Small intestine (tissue), 7 donors: Measurements from ENCODE around the gene STUM. TPM values are rescaled to one million over a fixed set of nuclear protein-coding genes. Genes with fewer than 3 reads are reported as not detected.

Experiments
- DNase-seq, 2 donors: peaks; one replicate each; pipeline versions ENCODE4 v3.0.0 to v3.0.0-alpha.2; 2013
- FAIRE-seq: peaks from 2 replicates; lab custom pipeline; 2012; peaks lifted over from hg19 to GRCh38; lab: Jason Lieb, UNC
- H3K27ac ChIP-seq, 3 donors: one replicate each; pipeline ENCODE4 v1.5.1; 2013; ENCODE audit warnings: low read length in 2 of 3, mild to moderate bottlenecking in 2 of 3, control low read depth in 1 of 3, inconsistent platforms in 1 of 3, low read depth in 1 of 3, moderate library complexity in 1 of 3
- H3K27me3 ChIP-seq, 3 donors: one replicate each; pipeline ENCODE4 v1.6.1; 2013; ENCODE audit warnings: low read length in 3 of 3, inconsistent platforms in 1 of 3; ENCODE audit not compliant: control insufficient read depth in 3 of 3, insufficient read depth in 3 of 3
- H3K36me3 ChIP-seq, 3 donors: one replicate each; pipeline ENCODE4 v1.6.1; 2013; ENCODE audit warnings: low read length in 3 of 3, inconsistent platforms in 1 of 3, low read depth in 1 of 3, mild to moderate bottlenecking in 1 of 3, moderate library complexity in 1 of 3; ENCODE audit not compliant: control insufficient read depth in 3 of 3, insufficient read depth in 2 of 3
- H3K4me1 ChIP-seq, 3 donors: one replicate each; pipeline ENCODE4 v1.6.1; 2013; ENCODE audit warnings: low read length in 2 of 3, inconsistent platforms in 1 of 3, low read depth in 1 of 3, mild to moderate bottlenecking in 1 of 3, moderate library complexity in 1 of 3; ENCODE audit not compliant: control insufficient read depth in 3 of 3, insufficient read depth in 2 of 3
- H3K4me3 ChIP-seq, 3 donors: one replicate each; pipeline ENCODE4 v1.5.1; 2013; ENCODE audit warnings: low read length in 3 of 3, control low read depth in 1 of 3, inconsistent platforms in 1 of 3, low read depth in 1 of 3, mild to moderate bottlenecking in 1 of 3, moderate library complexity in 1 of 3
- H3K9me3 ChIP-seq, 2 donors: one replicate each; pipeline ENCODE4 v1.6.1; 2013; ENCODE audit warnings: low read depth in 1 of 2, low read length in 1 of 2; ENCODE audit not compliant: control insufficient read depth in 2 of 2, insufficient read depth in 1 of 2
- WGBS, 3 donors: extraction: QIAGEN DNeasy Blood & Tissue Kit; methylation state at CpG; one replicate each; pipeline ENCODE4 v1.1.7; 2013; 5-methylcytosine and 5-hydroxymethylcytosine counted together
- polyA plus RNA-seq, 4 donors: library from polyadenylated mRNA; stranded (reverse) in 3 of 4; unstranded in 1 of 4; fragments of 200-250 nt in 3 of 4; fragments of 120-200 nt in 1 of 4; gene quantifications; one replicate each; pipeline versions ENCODE4 v1.2.1 to v1.2.3, GENCODE V29; 2013
- donor health status: healthy with polysubstance abuse.
- donor health status: control.
- donor health status: control.
- donor health status: Bipolar disorder and iron deficiency.
- donor health status: healthy.

The STUM gene
- polyA plus RNA-seq, 4 donors, result under 0.01 to 9.6 (median 0.55) TPM

- no peaks in the 10 kb centered on the region for H3K27me3 ChIP-seq
- H3K4me3 ChIP-seq, result no peak overlapping the region
- H3K9me3 ChIP-seq, result peaks cover 0 to 24% of the 10 kb centered on the region in 2 donors
- H3K36me3 ChIP-seq, result peaks cover 0 to 30% (median 0%) of the 10 kb centered on the region in 3 donors
- DNase-seq, result no peak
- no peak for FAIRE-seq
- no peak overlapping the region for H3K27ac ChIP-seq
- WGBS, 3 donors, result 79 to 89% (median 87%) methylated on average over 10 of the region's 10 CpGs
- no peaks in the 10 kb centered on the region for H3K4me1 ChIP-seq
Observed at GRCh38 chr1:226628612-226629155, 80.1 kb downstream of the STUM start.

DNA sequence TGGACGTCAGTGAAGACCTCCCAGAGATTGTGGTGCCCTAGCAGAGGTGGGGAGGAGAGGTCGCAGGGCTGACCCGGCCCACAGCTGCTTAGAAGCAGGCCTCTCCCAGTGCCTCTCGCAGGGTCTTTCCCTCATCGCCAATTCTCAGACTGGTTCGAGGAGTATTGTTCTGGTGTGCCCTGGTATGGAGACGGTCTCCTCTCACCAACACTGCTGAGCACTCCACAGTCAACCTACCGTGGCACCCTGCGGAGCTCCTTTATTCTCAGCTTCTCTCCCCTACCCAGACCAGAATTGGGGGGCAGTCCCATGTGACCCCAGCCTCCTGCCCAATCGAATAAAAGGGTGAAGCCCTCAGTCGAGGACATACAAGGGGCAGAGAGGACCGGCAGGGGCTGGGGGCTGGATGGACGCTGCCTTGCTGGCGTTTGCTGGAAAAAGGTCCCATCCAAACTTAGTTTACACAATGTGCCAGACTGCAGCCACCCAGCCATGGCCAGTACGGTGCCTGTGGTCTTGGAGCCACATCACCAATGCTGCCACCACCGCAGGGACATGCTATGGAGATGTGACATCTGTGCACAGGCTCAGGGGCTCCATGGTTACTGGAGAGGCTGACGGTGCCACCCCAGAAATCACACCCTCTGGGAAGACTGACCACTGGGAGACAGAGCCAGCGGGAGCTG lies 80.8 kb downstream of the STUM start:
- Histone ChIP-seq H3K27me3 (no peaks in the 10 kb centered on the region), H3K4me1 (no peaks in the 10 kb centered on the region), H3K27ac (no peak overlapping the region), H3K36me3 (peaks cover 0 to 36% (median 0%) of the 10 kb centered on the region in 3 donors), H3K9me3 (peaks cover 0 to 24% of the 10 kb centered on the region in 2 donors), H3K4me3 (no peak overlapping the region)
- no peak for FAIRE-seq
- WGBS, 3 donors, result 93 to 94% (median 94%) methylated on average over 18 of the region's 18 CpGs
- DNase-seq, result no peak

DNA sequence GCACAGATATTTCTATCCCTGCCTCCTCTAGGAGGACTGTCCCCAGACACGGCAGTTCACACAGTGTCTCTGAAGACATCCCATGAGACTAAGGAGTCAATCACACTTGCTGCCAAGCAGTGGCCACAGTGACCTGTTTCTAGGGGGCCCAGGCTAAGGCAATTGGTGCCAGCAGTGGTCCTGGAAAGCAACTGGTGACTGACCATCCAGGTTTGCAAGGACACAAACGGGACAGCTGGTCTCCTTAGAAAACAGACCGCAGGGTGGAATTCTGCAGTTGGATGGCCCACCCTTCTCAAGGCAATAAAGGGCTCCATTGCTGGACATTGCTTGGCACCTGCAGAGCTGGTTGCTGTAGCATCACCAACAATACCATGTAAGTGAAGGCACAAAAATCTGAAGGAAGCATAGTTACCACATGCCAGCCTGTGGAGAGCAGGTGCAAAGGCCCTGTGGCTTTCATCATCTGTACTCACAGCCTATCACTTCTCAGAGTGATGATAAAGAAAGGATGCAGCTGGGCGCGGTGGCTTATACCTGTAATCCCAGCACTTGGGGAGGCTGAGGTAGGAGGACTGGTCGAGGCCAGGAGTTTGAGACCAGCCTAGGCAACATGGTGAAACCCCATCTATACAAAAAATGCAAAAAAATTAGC lies 81.5 kb downstream of the STUM start:
- no peaks in the 10 kb centered on the region for H3K4me1 ChIP-seq
- no peaks in the 10 kb centered on the region for H3K27me3 ChIP-seq
- 93 to 97% (median 94%) methylated on average over 6 of the region's 6 CpGs for WGBS, 3 donors
- peaks cover 0 to 43% (median 0%) of the 10 kb centered on the region in 3 donors for H3K36me3 ChIP-seq
- peaks cover 0 to 24% of the 10 kb centered on the region in 2 donors for H3K9me3 ChIP-seq
- no peak for DNase-seq
- no peak for FAIRE-seq
- H3K27ac ChIP-seq, result no peak overlapping the region
- H3K4me3 ChIP-seq, result no peak overlapping the region

DNA sequence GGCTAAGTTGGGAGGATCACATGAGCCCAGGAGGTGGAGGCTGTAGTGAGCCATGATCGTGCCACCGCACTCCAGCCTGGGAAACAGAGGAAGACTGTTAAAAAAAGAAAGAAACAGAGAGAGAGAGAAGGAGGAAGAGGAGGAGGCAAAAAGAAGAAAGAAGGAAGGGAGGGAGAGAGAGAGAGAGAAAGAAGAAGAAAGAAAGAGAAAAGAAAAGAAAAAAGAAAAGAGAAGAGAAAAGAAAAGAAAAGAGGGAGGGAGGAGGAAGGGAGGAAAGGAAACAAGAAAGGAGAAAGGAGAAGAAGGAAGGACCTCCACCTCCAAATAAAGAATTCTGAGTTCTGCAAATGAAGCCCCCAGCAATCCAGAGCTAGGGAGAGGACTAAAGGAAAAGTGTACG lies 82.0 kb downstream of the STUM start:
- Histone ChIP-seq H3K4me1 (no peaks in the 10 kb centered on the region), H3K9me3 (peaks cover 0 to 20% of the 10 kb centered on the region in 2 donors), H3K4me3 (no peak overlapping the region), H3K27ac (no peak overlapping the region), H3K36me3 (peaks cover 0 to 49% (median 0%) of the 10 kb centered on the region in 3 donors), H3K27me3 (no peaks in the 10 kb centered on the region)
- FAIRE-seq, result no peak
- 94 to 96% (median 95%) methylated on average over 3 of the region's 3 CpGs for WGBS, 3 donors
- DNase-seq, result no peak

- WGBS, 3 donors, result 83 to 86% (median 84%) methylated on average over 10 of the region's 10 CpGs
Observed at GRCh38 chr1:226631229-226632000, 82.9 kb downstream of the STUM start.

GRCh38 chr1:226632169-226632879 lies 83.8 kb downstream of the STUM start:
- no peaks in the 10 kb centered on the region for H3K4me1 ChIP-seq

More at GRCh38 chr1:226631229-226632000, 82.9 kb downstream of the STUM start:
- DNase-seq, result no peak
- no peak overlapping the region for H3K27ac ChIP-seq
- peaks cover 0 to 11% of the 10 kb centered on the region in 2 donors for H3K9me3 ChIP-seq
- peaks cover 0 to 57% (median 0%) of the 10 kb centered on the region in 3 donors for H3K36me3 ChIP-seq
- no peak for FAIRE-seq
- H3K27me3 ChIP-seq, result no peaks in the 10 kb centered on the region
- no peak overlapping the region for H3K4me3 ChIP-seq
- H3K4me1 ChIP-seq, result no peaks in the 10 kb centered on the region

GRCh38 chr1:226632922-226633351 lies 84.4 kb downstream of the STUM start:
- 71 to 84% (median 83%) methylated on average over 10 of the region's 10 CpGs for WGBS, 3 donors
- peaks cover 0 to 70% (median 0%) of the 10 kb centered on the region in 3 donors for H3K36me3 ChIP-seq
- peak overlapping the region in 1 of 3 donors; percentile 43 for H3K27ac ChIP-seq
- H3K9me3 ChIP-seq, result no peaks in the 10 kb centered on the region
- DNase-seq, result no peak
- H3K27me3 ChIP-seq, result no peaks in the 10 kb centered on the region
- FAIRE-seq, result no peak
- no peaks in the 10 kb centered on the region for H3K4me1 ChIP-seq
- no peak overlapping the region for H3K4me3 ChIP-seq

More at GRCh38 chr1:226632169-226632879, 83.8 kb downstream of the STUM start:
- Histone ChIP-seq H3K36me3 (peaks cover 0 to 64% (median 0%) of the 10 kb centered on the region in 3 donors), H3K9me3 (peaks cover 0 to 2% of the 10 kb centered on the region in 2 donors), H3K27me3 (no peaks in the 10 kb centered on the region), H3K4me3 (no peak overlapping the region), H3K27ac (peak overlapping the region in 2 of 3 donors; percentile 22 to 43)
- 89 to 90% (median 89%) methylated on average over 9 of the region's 9 CpGs for WGBS, 3 donors
- DNase-seq, result no peak
- FAIRE-seq, result no peak
